Lung (tissue), 12 donors: ENCODE results near the gene ENTPD6. TPM values are rescaled to one million over a fixed set of nuclear protein-coding genes. Genes with fewer than 3 reads are reported as not detected.

Experiments
- ATAC-seq: fragments of 200-7000 bp; cut with Tn5 transposase; one replicate; pipeline ENCODE4 v1.9.1; 2020; ENCODE audit warnings: moderate number of reproducible peaks; ENCODE audit not compliant: insufficient read depth, low FRiP score
- DNase-seq, 3 donors: peaks; one replicate each; pipeline ENCODE4 v3.0.0-alpha.2; 2013 to 2017
- H3K27ac ChIP-seq, 2 donors: one replicate each; pipeline ENCODE4 v1.5.1; 2013; ENCODE audit warnings: mild to moderate bottlenecking in 2 of 2, moderate library complexity in 2 of 2, control low read depth in 1 of 2, inconsistent platforms in 1 of 2, low read depth in 1 of 2, low read length in 1 of 2
- H3K27me3 ChIP-seq, 3 donors: one replicate each; pipeline ENCODE4 v1.5.1; 2013; ENCODE audit warnings: low read length in 2 of 3; ENCODE audit not compliant: control insufficient read depth in 3 of 3, insufficient read depth in 3 of 3
- H3K36me3 ChIP-seq, 4 donors: one replicate each; pipeline ENCODE4 v1.5.1; 2013; ENCODE audit warnings: low read length in 4 of 4, mild to moderate bottlenecking in 1 of 4, moderate library complexity in 1 of 4; ENCODE audit not compliant: control insufficient read depth in 4 of 4, insufficient read depth in 4 of 4
- H3K4me1 ChIP-seq, 5 donors: one replicate each; pipeline ENCODE4 v1.5.1; 2013; ENCODE audit warnings: low read length in 5 of 5, mild to moderate bottlenecking in 2 of 5, moderate library complexity in 1 of 5; ENCODE audit not compliant: control insufficient read depth in 5 of 5, insufficient read depth in 5 of 5
- H3K4me3 ChIP-seq: one replicate; pipeline ENCODE4 v1.5.1; 2013; ENCODE audit warnings: mild to moderate bottlenecking, control low read depth, moderate library complexity
- H3K9ac ChIP-seq, 2 donors: one replicate each; pipeline ENCODE4 v1.5.1; 2013; ENCODE audit warnings: low read length in 2 of 2, control low read depth in 1 of 2; ENCODE audit not compliant: insufficient read depth in 1 of 2
- H3K9me3 ChIP-seq, 4 donors: one replicate each; pipeline ENCODE4 v1.5.1; 2013; ENCODE audit warnings: low read length in 3 of 4, mild to moderate bottlenecking in 1 of 4, moderate library complexity in 1 of 4; ENCODE audit not compliant: control insufficient read depth in 4 of 4, insufficient read depth in 3 of 4
- WGBS, 2 donors: extraction: QIAGEN DNeasy Blood & Tissue Kit; methylation state at CpG; one replicate each; pipeline ENCODE4 v1.1.7; 2013; 5-methylcytosine and 5-hydroxymethylcytosine counted together
- polyA plus RNA-seq, 2 donors: library from polyadenylated mRNA; stranded (reverse); fragments of 200-250 nt; gene quantifications; one replicate each; pipeline ENCODE4 v1.2.1, GENCODE V29; 2013
- total RNA-seq, 2 donors: library from RNA; depleted of rRNA in 1 of 2; stranded (reverse); fragments of >200 nt in 1 of 2; gene quantifications; one replicate each; pipeline ENCODE4 v1.2.1, GENCODE V29; 2014 to 2021
- TF ChIP-seq, protein P1 (sequence below): IDR thresholded peaks from 2 replicates; pipeline ENCODE4 v1.5.1; 2012; ENCODE audit warnings: mild to moderate bottlenecking; ENCODE audit errors: control extremely low read depth, extremely low read depth
- donor health status: control.
- donor health status: control.
- donor health status: Bipolar disorder and iron deficiency.
- donor health status: healthy.
- donor health status: DM: yes; HTN: yes; CAD: no.

ENTPD6 gene
- total and polyA plus RNA-seq, 4 donors: 33.8 to 78.8 (median 52.2) TPM

DNA sequence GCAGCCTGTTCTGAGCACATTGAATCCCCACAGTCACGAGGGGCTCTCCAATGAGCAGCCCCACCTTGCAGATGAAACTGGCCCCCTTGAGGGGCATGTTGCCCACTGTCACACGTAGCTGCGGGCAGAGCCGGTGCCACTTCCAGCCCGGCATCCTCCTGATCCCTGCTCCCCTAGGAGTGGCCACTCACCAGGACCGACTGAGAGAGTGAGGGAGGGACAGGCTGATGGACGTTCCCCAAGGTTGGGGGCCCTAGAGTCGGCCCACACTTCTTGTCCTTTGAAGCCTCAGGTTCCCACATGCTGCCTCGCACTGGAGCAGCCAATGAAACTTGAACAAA is 10.5 kb downstream of the ENTPD6 start:
- no peaks in the 10 kb centered on the region for H3K27me3 ChIP-seq
- TF ChIP-seq, protein P1, sequence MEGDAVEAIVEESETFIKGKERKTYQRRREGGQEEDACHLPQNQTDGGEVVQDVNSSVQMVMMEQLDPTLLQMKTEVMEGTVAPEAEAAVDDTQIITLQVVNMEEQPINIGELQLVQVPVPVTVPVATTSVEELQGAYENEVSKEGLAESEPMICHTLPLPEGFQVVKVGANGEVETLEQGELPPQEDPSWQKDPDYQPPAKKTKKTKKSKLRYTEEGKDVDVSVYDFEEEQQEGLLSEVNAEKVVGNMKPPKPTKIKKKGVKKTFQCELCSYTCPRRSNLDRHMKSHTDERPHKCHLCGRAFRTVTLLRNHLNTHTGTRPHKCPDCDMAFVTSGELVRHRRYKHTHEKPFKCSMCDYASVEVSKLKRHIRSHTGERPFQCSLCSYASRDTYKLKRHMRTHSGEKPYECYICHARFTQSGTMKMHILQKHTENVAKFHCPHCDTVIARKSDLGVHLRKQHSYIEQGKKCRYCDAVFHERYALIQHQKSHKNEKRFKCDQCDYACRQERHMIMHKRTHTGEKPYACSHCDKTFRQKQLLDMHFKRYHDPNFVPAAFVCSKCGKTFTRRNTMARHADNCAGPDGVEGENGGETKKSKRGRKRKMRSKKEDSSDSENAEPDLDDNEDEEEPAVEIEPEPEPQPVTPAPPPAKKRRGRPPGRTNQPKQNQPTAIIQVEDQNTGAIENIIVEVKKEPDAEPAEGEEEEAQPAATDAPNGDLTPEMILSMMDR: no peak
- no peak overlapping the region for H3K4me3 ChIP-seq
- H3K36me3 ChIP-seq: peaks cover 0 to 8% (median 2%) of the 10 kb centered on the region in 4 donors
- DNase-seq (no peak), ATAC-seq (no peak)
- H3K9ac ChIP-seq: no peak overlapping the region
- WGBS, 2 donors: 92 to 93% methylated on average over 9 of the region's 9 CpGs
- no peaks in the 10 kb centered on the region for H3K9me3 ChIP-seq
- H3K27ac ChIP-seq: no peak overlapping the region
- peaks cover 0 to 2% (median 0%) of the 10 kb centered on the region in 5 donors for H3K4me1 ChIP-seq

DNA sequence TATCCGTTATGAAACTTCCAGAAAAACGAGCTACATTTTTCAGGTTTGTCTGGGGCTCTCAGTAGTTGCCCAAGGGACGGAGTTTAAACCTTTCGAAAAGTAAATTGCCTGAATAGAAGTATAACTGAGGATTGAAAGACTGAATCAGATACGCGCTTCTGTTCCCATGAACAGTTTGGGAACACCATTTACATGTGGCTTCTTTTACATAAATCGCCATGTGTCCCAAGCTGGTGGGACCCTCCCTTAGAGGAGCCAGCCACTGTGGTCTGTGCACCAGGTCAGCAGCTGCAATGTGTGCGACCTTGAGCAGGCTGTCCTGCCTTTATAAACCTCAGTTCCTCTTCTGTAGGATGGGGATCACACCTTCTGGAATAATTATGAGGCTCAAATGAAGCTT is 11.0 kb downstream of the ENTPD6 start:
- Histone ChIP-seq H3K27ac (no peak overlapping the region), H3K4me1 (peaks cover 0 to 2% (median 0%) of the 10 kb centered on the region in 5 donors), H3K27me3 (no peaks in the 10 kb centered on the region), H3K36me3 (peaks cover 0 to 11% (median 3%) of the 10 kb centered on the region in 4 donors), H3K4me3 (no peak overlapping the region), H3K9ac (no peak overlapping the region), H3K9me3 (no peaks in the 10 kb centered on the region)
- TF ChIP-seq, protein P1: no peak
- 96% methylated on average over 8 of the region's 8 CpGs for WGBS, 2 donors
- ATAC-seq (no peak), DNase-seq (no peak)

DNA sequence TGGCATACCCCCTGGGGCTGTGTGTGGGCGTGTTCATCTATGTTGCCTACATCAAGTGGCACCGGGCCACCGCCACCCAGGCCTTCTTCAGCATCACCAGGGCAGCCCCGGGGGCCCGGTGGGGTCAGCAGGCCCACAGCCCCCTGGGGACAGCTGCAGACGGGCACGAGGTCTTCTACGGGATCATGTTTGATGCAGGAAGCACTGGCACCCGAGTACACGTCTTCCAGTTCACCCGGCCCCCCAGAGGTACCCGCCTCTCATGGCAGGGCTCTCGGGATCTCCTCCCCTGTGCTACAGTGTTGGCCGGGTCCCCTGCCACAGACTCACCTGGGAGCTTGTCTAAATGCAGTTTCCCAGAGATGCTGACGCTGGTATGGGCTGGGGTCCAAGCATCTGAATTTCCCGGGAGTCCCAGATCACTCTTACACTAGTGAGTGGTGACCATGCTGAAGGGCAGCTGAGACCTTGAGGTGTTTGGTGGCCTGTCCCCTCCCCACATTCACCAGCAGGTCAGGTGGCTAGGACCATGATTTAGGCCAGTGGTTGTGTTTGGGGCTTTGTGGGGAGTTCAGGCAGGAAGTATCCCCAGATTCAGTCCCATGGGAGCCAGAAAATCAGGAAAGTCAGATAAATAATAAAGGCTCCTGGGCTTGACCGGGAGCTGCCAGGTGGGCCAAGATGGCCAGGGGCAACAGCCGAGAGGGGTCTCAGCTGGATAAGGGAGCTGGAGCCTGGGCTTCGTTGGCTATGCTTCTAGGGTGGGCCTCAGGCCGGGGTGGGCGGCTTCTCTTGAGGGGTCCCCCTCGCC is 11.8 kb downstream of the ENTPD6 start:
- TF ChIP-seq, protein P1: no peak
- Histone ChIP-seq H3K27me3 (no peaks in the 10 kb centered on the region), H3K9me3 (no peaks in the 10 kb centered on the region), H3K4me1 (peaks cover 0 to 2% (median 0%) of the 10 kb centered on the region in 5 donors), H3K27ac (no peak overlapping the region), H3K36me3 (peaks cover 0 to 19% (median 8%) of the 10 kb centered on the region in 4 donors), H3K4me3 (no peak overlapping the region), H3K9ac (no peak overlapping the region)
- DNase-seq (no peak), ATAC-seq (no peak)
- 96 to 97% methylated on average over 22 of the region's 22 CpGs for WGBS, 2 donors
